ENCODE data around the gene RNU7-1.

The RNU7-1 gene

DNA sequence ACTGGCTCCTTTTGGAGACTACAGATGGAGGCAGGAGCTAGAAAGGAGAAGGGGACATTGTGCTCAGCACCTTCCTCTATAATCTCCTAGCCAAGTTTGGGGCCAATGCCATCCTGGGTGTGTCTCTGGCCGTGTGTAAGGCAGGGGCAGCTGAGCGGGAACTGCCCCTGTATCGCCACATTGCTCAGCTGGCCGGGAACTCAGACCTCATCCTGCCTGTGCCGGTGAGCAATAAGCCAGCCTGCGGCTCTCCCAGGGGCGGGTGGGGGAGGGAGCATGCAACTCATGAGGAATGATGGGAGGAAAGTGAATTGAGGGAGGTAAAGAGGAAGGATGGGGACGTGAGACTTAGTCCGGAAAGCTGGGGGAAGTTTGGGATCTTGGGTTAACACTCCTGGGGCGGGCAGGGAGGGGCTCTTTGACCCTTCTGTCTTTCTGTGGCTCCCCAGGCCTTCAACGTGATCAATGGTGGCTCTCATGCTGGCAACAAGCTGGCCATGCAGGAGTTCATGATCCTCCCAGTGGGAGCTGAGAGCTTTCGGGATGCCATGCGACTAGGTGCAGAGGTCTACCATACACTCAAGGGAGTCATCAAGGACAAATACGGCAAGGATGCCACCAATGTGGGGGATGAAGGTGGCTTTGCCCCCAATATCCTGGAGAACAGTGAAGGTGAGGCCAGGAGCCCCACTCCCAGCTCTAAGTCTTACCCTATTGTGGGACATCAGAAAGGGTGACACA is 26.0 kb upstream of the RNU7-1 start:
- H3K4me3 ChIP-seq (ENCODE audit: low read length), result no peak overlapping the region
- no peak for TF ChIP-seq EZH2 (optimal IDR thresholded peaks at IDR 0.05; ENCODE audit: low read depth, low read length)
- no peak for TF ChIP-seq EZH2phosphoT487 (IDR thresholded peaks at IDR 0.05; ENCODE audit: low read length)
- TF ChIP-seq, protein P1, sequence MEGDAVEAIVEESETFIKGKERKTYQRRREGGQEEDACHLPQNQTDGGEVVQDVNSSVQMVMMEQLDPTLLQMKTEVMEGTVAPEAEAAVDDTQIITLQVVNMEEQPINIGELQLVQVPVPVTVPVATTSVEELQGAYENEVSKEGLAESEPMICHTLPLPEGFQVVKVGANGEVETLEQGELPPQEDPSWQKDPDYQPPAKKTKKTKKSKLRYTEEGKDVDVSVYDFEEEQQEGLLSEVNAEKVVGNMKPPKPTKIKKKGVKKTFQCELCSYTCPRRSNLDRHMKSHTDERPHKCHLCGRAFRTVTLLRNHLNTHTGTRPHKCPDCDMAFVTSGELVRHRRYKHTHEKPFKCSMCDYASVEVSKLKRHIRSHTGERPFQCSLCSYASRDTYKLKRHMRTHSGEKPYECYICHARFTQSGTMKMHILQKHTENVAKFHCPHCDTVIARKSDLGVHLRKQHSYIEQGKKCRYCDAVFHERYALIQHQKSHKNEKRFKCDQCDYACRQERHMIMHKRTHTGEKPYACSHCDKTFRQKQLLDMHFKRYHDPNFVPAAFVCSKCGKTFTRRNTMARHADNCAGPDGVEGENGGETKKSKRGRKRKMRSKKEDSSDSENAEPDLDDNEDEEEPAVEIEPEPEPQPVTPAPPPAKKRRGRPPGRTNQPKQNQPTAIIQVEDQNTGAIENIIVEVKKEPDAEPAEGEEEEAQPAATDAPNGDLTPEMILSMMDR (IDR thresholded peaks at IDR 0.05; ENCODE audit: low read length), result no peak
- H3K9me3 ChIP-seq (replicated peaks; ENCODE audit: insufficient read depth, low read length), result no peaks in the 10 kb centered on the region
- peaks cover 10% of the 10 kb centered on the region; the same call in 1 of the 2 replicates for H3K36me3 ChIP-seq (replicated peaks; ENCODE audit: insufficient read depth, low read length)
- H3K27me3 ChIP-seq (replicated peaks; ENCODE audit: insufficient read depth, low read length), result no peaks in the 10 kb centered on the region
- no peaks in the 10 kb centered on the region for H4K20me1 ChIP-seq (ENCODE audit: insufficient read depth, low read length)
- H2AFZ ChIP-seq (ENCODE audit: low read length), result no peak overlapping the region
- peaks cover 48% of the 10 kb centered on the region for H3F3A ChIP-seq (ENCODE audit: insufficient read depth, low read length)
- H3K4me2 ChIP-seq (ENCODE audit: low read depth, low read length), result no peak overlapping the region
- no peaks in the 10 kb centered on the region for H3K9me2 ChIP-seq (replicated peaks; ENCODE audit: insufficient read depth, low read length)
- peak overlapping the region; percentile 19; the same call in 1 of the 2 replicates for H3K27ac ChIP-seq (ENCODE audit: low read length)
- DNase-seq, result no peak
- H3K9ac ChIP-seq (ENCODE audit: low read length), result no peak overlapping the region
- H3K4me1 ChIP-seq (ENCODE audit: low read length), result peaks cover 57% of the 10 kb centered on the region
- H3K79me2 ChIP-seq (ENCODE audit: low read length), result peaks cover 54% of the 10 kb centered on the region

DNA sequence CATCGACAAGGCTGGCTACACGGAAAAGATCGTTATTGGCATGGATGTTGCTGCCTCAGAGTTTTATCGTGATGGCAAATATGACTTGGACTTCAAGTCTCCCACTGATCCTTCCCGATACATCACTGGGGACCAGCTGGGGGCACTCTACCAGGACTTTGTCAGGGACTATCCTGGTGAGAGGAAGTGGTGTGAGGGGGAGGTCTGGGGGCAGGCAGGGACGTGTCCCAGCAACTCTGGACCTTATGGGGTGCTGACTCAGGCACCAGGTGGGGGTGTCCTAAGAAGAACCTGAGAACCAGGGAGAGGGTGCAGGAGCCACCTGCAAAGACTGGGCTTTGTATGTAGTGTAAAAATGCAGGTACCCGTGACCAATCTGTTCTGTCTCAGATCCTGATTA is 24.0 kb upstream of the RNU7-1 start:
- Histone ChIP-seq H3K4me2 (ENCODE audit: low read depth, low read length) (peak overlapping the region; percentile 9; the same call in 1 of the 2 replicates), H3K9me3 (replicated peaks; ENCODE audit: insufficient read depth, low read length) (no peaks in the 10 kb centered on the region)

DNA sequence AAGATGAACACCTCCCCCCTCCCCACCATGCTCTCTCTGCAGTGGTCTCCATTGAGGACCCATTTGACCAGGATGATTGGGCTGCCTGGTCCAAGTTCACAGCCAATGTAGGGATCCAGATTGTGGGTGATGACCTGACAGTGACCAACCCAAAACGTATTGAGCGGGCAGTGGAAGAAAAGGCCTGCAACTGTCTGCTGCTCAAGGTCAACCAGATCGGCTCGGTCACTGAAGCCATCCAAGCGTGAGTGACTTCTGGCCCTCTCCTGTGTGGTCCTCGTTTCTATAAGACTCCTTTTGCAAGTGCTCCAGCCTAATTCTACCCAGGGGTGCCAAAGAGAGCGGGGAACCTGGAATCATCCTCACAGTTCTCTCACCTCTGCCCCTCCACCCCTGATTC is 22.1 kb upstream of the RNU7-1 start:
- H4K20me1 ChIP-seq (ENCODE audit: insufficient read depth, low read length), result no peaks in the 10 kb centered on the region
- no peak overlapping the region for H3K4me3 ChIP-seq (ENCODE audit: low read length)
- H3K9ac ChIP-seq (ENCODE audit: low read length), result peak overlapping the region; percentile 23; the same call in 1 of the 2 replicates
- H3K36me3 ChIP-seq (replicated peaks; ENCODE audit: insufficient read depth, low read length), result peaks cover 6% of the 10 kb centered on the region; the same call in 1 of the 2 replicates
- peaks cover 80% of the 10 kb centered on the region for H3K4me1 ChIP-seq (ENCODE audit: low read length)
- H3K9me2 ChIP-seq (replicated peaks; ENCODE audit: insufficient read depth, low read length), result no peaks in the 10 kb centered on the region
- H3K4me2 ChIP-seq (ENCODE audit: low read depth, low read length), result peak overlapping the region; percentile 76; the same call in 1 of the 2 replicates
- TF ChIP-seq, protein P1 (IDR thresholded peaks at IDR 0.05; ENCODE audit: low read length), result no peak
- no peak for TF ChIP-seq EZH2phosphoT487 (IDR thresholded peaks at IDR 0.05; ENCODE audit: low read length)
- no peak for TF ChIP-seq EZH2 (optimal IDR thresholded peaks at IDR 0.05; ENCODE audit: low read depth, low read length)
- no peak for DNase-seq
- peak overlapping the region; percentile 92 for H3K27ac ChIP-seq (ENCODE audit: low read length)
- H3F3A ChIP-seq (ENCODE audit: insufficient read depth, low read length), result peaks cover 64% of the 10 kb centered on the region
- no peaks in the 10 kb centered on the region for H3K27me3 ChIP-seq (replicated peaks; ENCODE audit: insufficient read depth, low read length)
- H2AFZ ChIP-seq (ENCODE audit: low read length), result no peak overlapping the region
- peaks cover 41% of the 10 kb centered on the region for H3K79me2 ChIP-seq (ENCODE audit: low read length)
- no peaks in the 10 kb centered on the region for H3K9me3 ChIP-seq (replicated peaks; ENCODE audit: insufficient read depth, low read length)

More for the DNA sequence above, 24.0 kb upstream of the RNU7-1 start:
- Histone ChIP-seq H3K4me1 (ENCODE audit: low read length) (peaks cover 75% of the 10 kb centered on the region), H2AFZ (ENCODE audit: low read length) (no peak overlapping the region), H3K36me3 (replicated peaks; ENCODE audit: insufficient read depth, low read length) (peaks cover 10% of the 10 kb centered on the region; the same call in 1 of the 2 replicates), H3F3A (ENCODE audit: insufficient read depth, low read length) (peaks cover 66% of the 10 kb centered on the region), H3K4me3 (ENCODE audit: low read length) (no peak overlapping the region), H3K27me3 (replicated peaks; ENCODE audit: insufficient read depth, low read length) (no peaks in the 10 kb centered on the region), H3K9ac (ENCODE audit: low read length) (peak overlapping the region; percentile 10; the same call in 1 of the 2 replicates), H3K27ac (ENCODE audit: low read length) (peak overlapping the region; percentile 92), H3K79me2 (ENCODE audit: low read length) (peaks cover 58% of the 10 kb centered on the region), H4K20me1 (ENCODE audit: insufficient read depth, low read length) (no peaks in the 10 kb centered on the region), H3K9me2 (replicated peaks; ENCODE audit: insufficient read depth, low read length) (no peaks in the 10 kb centered on the region)
- TF ChIP-seq, protein P1 (IDR thresholded peaks at IDR 0.05; ENCODE audit: low read length), result peak; percentile 37
- no peak for TF ChIP-seq EZH2phosphoT487 (IDR thresholded peaks at IDR 0.05; ENCODE audit: low read length)
- peak; percentile 55 for DNase-seq
